Vagina (tissue), 2 donors: Measurements from ENCODE around the gene C1QTNF2. TPM values are rescaled to one million over a fixed set of nuclear protein-coding genes. Genes with fewer than 3 reads are reported as not detected.

Source experiments
- DNase-seq, 2 donors: peaks; one replicate each; pipeline ENCODE4 v3.0.0-alpha.2; 2017; ENCODE audit errors: extremely low spot score in 2 of 2
- H3K27ac ChIP-seq: fragments of 200-600 bp; sonication (generic); one replicate; pipeline ENCODE4 v1.5.1; 2019
- H3K27me3 ChIP-seq: fragments of 200-600 bp; sonication (generic); one replicate; pipeline ENCODE4 v1.5.1; 2019
- H3K36me3 ChIP-seq, 2 donors: fragments of 200-600 bp; sonication (generic); one replicate each; pipeline ENCODE4 v1.5.1; 2017 to 2019
- H3K4me1 ChIP-seq: fragments of 200-600 bp; sonication (generic); one replicate; pipeline ENCODE4 v1.5.1; 2019
- H3K4me3 ChIP-seq, 2 donors: fragments of 200-600 bp; sonication (generic); 1 replicate in 1 of 2; 2 replicates in 1 of 2; pipeline ENCODE4 v1.5.1; 2016 to 2019
- H3K9me3 ChIP-seq: fragments of 200-600 bp; sonication (generic); one replicate; pipeline ENCODE4 v1.5.1; 2019
- CTCF ChIP-seq, 3 experiments: fragments of 450-650 bp in 2 of 3; fragments of 200-600 bp in 1 of 3; sonication (generic) in 1 of 3; IDR thresholded peaks; one replicate each; pipeline ENCODE4 v1.5.1; 2017 to 2019; ENCODE audit warnings: antibody characterized with exemption in 3 of 3, mild to moderate bottlenecking in 2 of 3, moderate library complexity in 2 of 3
- POLR2A ChIP-seq, 2 donors: fragments of 450-650 bp; IDR thresholded peaks; one replicate each; pipeline ENCODE4 v1.6.1; 2017; ENCODE audit warnings: antibody characterized with exemption in 2 of 2, mild to moderate bottlenecking in 2 of 2, moderate library complexity in 2 of 2
- POLR2AphosphoS5 ChIP-seq, 2 donors: sonication (generic); formaldehyde crosslinking; IDR thresholded peaks; one replicate each; pipeline ENCODE4 v1.9.0; 2017; ENCODE audit warnings: antibody characterized with exemption in 2 of 2, mild to moderate bottlenecking in 2 of 2, low read depth in 1 of 2; ENCODE audit not compliant: insufficient read depth in 1 of 2
- intact Hi-C: fragments of 100-400 bp; cut with DNase I; formaldehyde crosslinking; loops from one replicate; pipeline ENCODE4 v1.15.1; 2023
- total RNA-seq: library from RNA; depleted of rRNA; stranded (reverse); fragments of >200 nt; gene quantifications from one replicate; pipeline ENCODE4 v1.2.3, GENCODE V29; 2016

The C1QTNF2 gene
- total RNA-seq, 1 donor from 2014 or later = 1.7 TPM

- TF ChIP-seq CTCF (IDR thresholded peaks at IDR 0.05) = peak in 2 of 3 experiments; percentile 30 to 47
- no peak for TF ChIP-seq POLR2AphosphoS5 (IDR thresholded peaks at IDR 0.05; ENCODE audit: insufficient read depth in 1 of 2, low read depth in 1 of 2)
- Histone ChIP-seq H3K36me3 (no peaks in the 10 kb centered on the region), H3K27ac (no peak overlapping the region), H3K9me3 (no peaks in the 10 kb centered on the region), H3K4me1 (no peaks in the 10 kb centered on the region), H3K27me3 (no peaks in the 10 kb centered on the region), H3K4me3 (no peak overlapping the region)
- intact Hi-C loops = loop anchor here (10.0 kb wide), 1 partner anchor 276 kb away; the partner anchor contains the start of gene PWWP2A
- no peak for DNase-seq
These were observed 20.6 kb upstream of the C1QTNF2 start for GRCh38 chr5:160390787-160391696.

GRCh38 chr5:160387445-160387844 is 17.0 kb upstream of the C1QTNF2 start:
- no peak for DNase-seq
- H3K9me3 ChIP-seq = no peaks in the 10 kb centered on the region
- no peaks in the 10 kb centered on the region for H3K27me3 ChIP-seq
- H3K4me1 ChIP-seq = no peaks in the 10 kb centered on the region
- H3K4me3 ChIP-seq = no peak overlapping the region
- intact Hi-C loops = loop anchor here (10.0 kb wide), 2 partner anchors 193 to 363 kb away; no protein-coding TSS in a partner anchor
- TF ChIP-seq POLR2AphosphoS5 (IDR thresholded peaks at IDR 0.05; ENCODE audit: insufficient read depth in 1 of 2, low read depth in 1 of 2) (no peak), POLR2A (IDR thresholded peaks at IDR 0.05) (no peak), CTCF (IDR thresholded peaks at IDR 0.05) (no peak)
- no peaks in the 10 kb centered on the region for H3K36me3 ChIP-seq
- no peak overlapping the region for H3K27ac ChIP-seq

GRCh38 chr5:160385496-160385895 is 15.1 kb upstream of the C1QTNF2 start:
- Histone ChIP-seq H3K9me3 (no peaks in the 10 kb centered on the region), H3K4me1 (no peaks in the 10 kb centered on the region), H3K27me3 (no peaks in the 10 kb centered on the region), H3K4me3 (no peak overlapping the region), H3K36me3 (no peaks in the 10 kb centered on the region), H3K27ac (no peak overlapping the region)
- no peak for DNase-seq
- intact Hi-C loops = loop anchor here (10.0 kb wide), 2 partner anchors 191 to 361 kb away; no protein-coding TSS in a partner anchor
- TF ChIP-seq POLR2A (IDR thresholded peaks at IDR 0.05) (no peak), POLR2AphosphoS5 (IDR thresholded peaks at IDR 0.05; ENCODE audit: insufficient read depth in 1 of 2, low read depth in 1 of 2) (no peak), CTCF (IDR thresholded peaks at IDR 0.05) (no peak)

GRCh38 chr5:160384681-160385080 is 14.3 kb upstream of the C1QTNF2 start:
- Histone ChIP-seq H3K27ac (no peak overlapping the region), H3K4me3 (no peak overlapping the region), H3K9me3 (no peaks in the 10 kb centered on the region), H3K27me3 (no peaks in the 10 kb centered on the region), H3K36me3 (no peaks in the 10 kb centered on the region), H3K4me1 (no peaks in the 10 kb centered on the region)
- TF ChIP-seq CTCF (IDR thresholded peaks at IDR 0.05) (no peak), POLR2A (IDR thresholded peaks at IDR 0.05) (no peak), POLR2AphosphoS5 (IDR thresholded peaks at IDR 0.05; ENCODE audit: insufficient read depth in 1 of 2, low read depth in 1 of 2) (no peak)
- intact Hi-C loops = loop anchor here (10.0 kb wide), 2 partner anchors 190 to 360 kb away; no protein-coding TSS in a partner anchor
- DNase-seq = no peak

- Histone ChIP-seq H3K27ac (no peak overlapping the region), H3K4me3 (no peak overlapping the region), H3K4me1 (no peaks in the 10 kb centered on the region), H3K27me3 (no peaks in the 10 kb centered on the region), H3K36me3 (no peaks in the 10 kb centered on the region), H3K9me3 (no peaks in the 10 kb centered on the region)
- no peak for DNase-seq
- no peak for TF ChIP-seq CTCF (IDR thresholded peaks at IDR 0.05)
- TF ChIP-seq POLR2A (IDR thresholded peaks at IDR 0.05) = no peak
- intact Hi-C loops = loop anchor here (10.0 kb wide), 2 partner anchors 188 to 358 kb away; no protein-coding TSS in a partner anchor
These were observed 11.9 kb upstream of the C1QTNF2 start for GRCh38 chr5:160382346-160382745.
